Measurements from ENCODE around the gene PCSK4. TPM values are rescaled to one million over a fixed set of nuclear protein-coding genes. Genes with fewer than 3 reads are reported as not detected.

PCSK4 gene
- total RNA-seq, 6 experiments from 2014 or later, result 0.34 to 1.2 (median 0.98) TPM

GRCh38 chr19:1509602-1510441 is 19.7 kb upstream of the PCSK4 start:
- Mint-ChIP-seq H3K27ac (no peak overlapping the region), H3K36me3 (ENCODE audit: low read depth) (peaks cover 6% of the 10 kb centered on the region; the same call in 1 of the 2 replicates), H3K4me1 (ENCODE audit: low read depth) (peaks cover 5% of the 10 kb centered on the region; the same call in 1 of the 2 replicates), H3K4me3 (no peak overlapping the region), H3K27me3 (ENCODE audit: insufficient read depth) (peaks cover 3% of the 10 kb centered on the region), H3K9me3 (0 out of 2 replicates have a peak, but pooled peaks cover 3% of the 10 kb centered on the region)
- no peak for DNase-seq
- TF ChIP-seq, protein P1, sequence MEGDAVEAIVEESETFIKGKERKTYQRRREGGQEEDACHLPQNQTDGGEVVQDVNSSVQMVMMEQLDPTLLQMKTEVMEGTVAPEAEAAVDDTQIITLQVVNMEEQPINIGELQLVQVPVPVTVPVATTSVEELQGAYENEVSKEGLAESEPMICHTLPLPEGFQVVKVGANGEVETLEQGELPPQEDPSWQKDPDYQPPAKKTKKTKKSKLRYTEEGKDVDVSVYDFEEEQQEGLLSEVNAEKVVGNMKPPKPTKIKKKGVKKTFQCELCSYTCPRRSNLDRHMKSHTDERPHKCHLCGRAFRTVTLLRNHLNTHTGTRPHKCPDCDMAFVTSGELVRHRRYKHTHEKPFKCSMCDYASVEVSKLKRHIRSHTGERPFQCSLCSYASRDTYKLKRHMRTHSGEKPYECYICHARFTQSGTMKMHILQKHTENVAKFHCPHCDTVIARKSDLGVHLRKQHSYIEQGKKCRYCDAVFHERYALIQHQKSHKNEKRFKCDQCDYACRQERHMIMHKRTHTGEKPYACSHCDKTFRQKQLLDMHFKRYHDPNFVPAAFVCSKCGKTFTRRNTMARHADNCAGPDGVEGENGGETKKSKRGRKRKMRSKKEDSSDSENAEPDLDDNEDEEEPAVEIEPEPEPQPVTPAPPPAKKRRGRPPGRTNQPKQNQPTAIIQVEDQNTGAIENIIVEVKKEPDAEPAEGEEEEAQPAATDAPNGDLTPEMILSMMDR (IDR thresholded peaks at IDR 0.05), result no peak

DNA sequence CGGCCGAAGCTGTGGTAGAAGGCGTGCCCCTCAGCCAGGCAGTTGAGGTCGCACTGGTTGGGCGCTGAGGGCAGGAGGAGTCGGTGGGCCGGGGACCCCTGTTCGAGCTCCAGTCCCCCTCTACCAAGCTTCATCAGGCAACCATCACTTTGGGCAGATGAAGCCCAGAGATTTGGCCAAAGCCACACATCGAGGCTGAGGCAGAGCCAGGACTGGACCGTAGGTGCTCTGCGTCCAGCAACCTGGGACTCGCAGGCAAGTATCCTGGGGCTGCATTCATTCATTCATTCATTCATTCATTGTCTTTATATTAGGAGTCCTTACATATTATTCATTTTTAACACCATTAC is 18.3 kb upstream of the PCSK4 start:
- H3K9me3 Mint-ChIP-seq, result 0 out of 2 replicates have a peak, but pooled peaks cover 3% of the 10 kb centered on the region
- peaks cover 6% of the 10 kb centered on the region; the same call in 1 of the 2 replicates for H3K36me3 Mint-ChIP-seq (ENCODE audit: low read depth)
- H3K4me3 Mint-ChIP-seq, result no peak overlapping the region
- H3K27ac Mint-ChIP-seq, result no peak overlapping the region
- H3K27me3 Mint-ChIP-seq (ENCODE audit: insufficient read depth), result peaks cover 6% of the 10 kb centered on the region
- no peak for DNase-seq
- H3K4me1 Mint-ChIP-seq (ENCODE audit: low read depth), result peaks cover 5% of the 10 kb centered on the region; the same call in 1 of the 2 replicates
- TF ChIP-seq, protein P1 (IDR thresholded peaks at IDR 0.05), result no peak

DNA sequence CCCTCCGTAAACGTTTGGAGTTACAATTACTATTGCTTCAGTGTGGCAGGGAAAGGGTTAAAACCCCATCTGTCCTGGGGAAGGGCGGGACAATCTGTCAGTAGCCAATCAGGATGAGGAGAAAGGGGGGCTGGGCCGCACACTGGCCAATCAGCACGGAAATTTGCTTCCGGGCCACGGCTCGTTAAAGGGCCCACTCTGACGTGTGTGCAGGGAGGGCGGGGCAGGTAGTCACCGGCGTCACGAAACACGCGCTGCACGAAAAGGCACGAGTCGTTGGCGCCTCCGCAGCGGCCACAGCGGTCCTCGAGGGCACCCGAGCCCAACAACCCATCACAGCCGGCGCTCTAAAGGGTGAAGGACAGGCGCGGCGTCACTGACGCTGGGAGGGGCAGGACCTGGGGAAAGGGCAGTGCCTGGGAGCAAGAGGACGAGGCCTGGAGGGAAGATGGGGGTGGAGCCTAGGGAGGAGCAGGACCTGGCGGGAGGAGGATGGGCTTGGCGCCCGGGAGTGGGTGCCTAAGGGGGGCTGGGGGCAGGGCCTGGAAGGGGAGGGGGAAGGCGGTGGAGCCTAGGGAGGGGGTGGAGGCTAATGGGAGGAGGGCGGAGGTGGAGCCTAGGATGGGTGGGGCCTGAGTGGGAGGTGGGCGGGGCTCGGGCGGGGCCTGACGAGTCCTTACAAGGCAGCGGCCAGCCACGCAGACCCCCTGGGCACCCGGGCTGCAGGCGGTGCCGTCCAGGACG is 17.8 kb upstream of the PCSK4 start:
- H3K27me3 Mint-ChIP-seq (ENCODE audit: insufficient read depth), result peaks cover 9% of the 10 kb centered on the region
- H3K27ac Mint-ChIP-seq, result peak overlapping the region; percentile 91
- 0 out of 2 replicates have a peak, but pooled peaks cover 3% of the 10 kb centered on the region for H3K9me3 Mint-ChIP-seq
- TF ChIP-seq, protein P1 (IDR thresholded peaks at IDR 0.05), result no peak
- peak overlapping the region; percentile 83 for H3K4me3 Mint-ChIP-seq
- peaks cover 5% of the 10 kb centered on the region; the same call in 1 of the 2 replicates for H3K4me1 Mint-ChIP-seq (ENCODE audit: low read depth)
- peaks cover 6% of the 10 kb centered on the region; the same call in 1 of the 2 replicates for H3K36me3 Mint-ChIP-seq (ENCODE audit: low read depth)
- peak; percentile 90 for DNase-seq

DNA sequence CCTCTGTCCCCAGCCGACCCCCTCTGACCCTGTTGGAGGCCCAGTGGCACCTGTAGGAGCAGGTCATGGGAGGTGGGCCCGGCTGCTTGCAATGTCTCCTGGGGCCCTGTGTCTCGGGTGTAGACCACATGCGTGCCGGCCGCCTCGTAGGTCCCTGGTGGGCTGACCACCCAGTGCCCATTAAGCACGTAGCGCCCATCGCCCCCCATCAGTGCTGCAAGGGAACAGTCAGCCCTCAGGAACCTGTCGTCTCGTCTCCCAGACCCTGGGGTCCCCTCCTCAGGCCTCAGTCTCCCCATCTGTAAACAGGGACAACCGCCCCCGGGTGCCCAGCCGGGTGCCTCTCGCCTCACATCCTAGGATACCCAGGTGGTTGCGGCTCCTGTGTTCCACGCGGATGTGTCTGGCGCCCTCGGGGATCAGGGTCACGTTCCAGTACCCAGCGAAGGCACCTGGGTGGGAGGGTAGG is 17.1 kb upstream of the PCSK4 start:
- peaks cover 13% of the 10 kb centered on the region for H3K27me3 Mint-ChIP-seq (ENCODE audit: insufficient read depth)
- peaks cover 6% of the 10 kb centered on the region; the same call in 1 of the 2 replicates for H3K36me3 Mint-ChIP-seq (ENCODE audit: low read depth)
- no peak overlapping the region; the same call in 1 of the 2 replicates for H3K27ac Mint-ChIP-seq
- no peak overlapping the region for H3K4me3 Mint-ChIP-seq
- DNase-seq, result no peak
- TF ChIP-seq, protein P1 (IDR thresholded peaks at IDR 0.05), result no peak
- 0 out of 2 replicates have a peak, but pooled peaks cover 3% of the 10 kb centered on the region for H3K9me3 Mint-ChIP-seq
- H3K4me1 Mint-ChIP-seq (ENCODE audit: low read depth), result peaks cover 5% of the 10 kb centered on the region; the same call in 1 of the 2 replicates
